OCI-LY7 (cell line): ENCODE data around the gene OR5B17. TPM values are rescaled to one million over a fixed set of nuclear protein-coding genes. Genes with fewer than 3 reads are reported as not detected.

Experiments
- BruUV-seq: library from RNA; stranded (reverse); fragments of 400-500 nt; replicated peaks from 2 replicates; lab custom pipeline; 2021; lab: Mats Ljungman, UMichigan
- CTCF ChIA-PET: fragments of 300-600 bp; sonication (Branson Sonifier 250); formaldehyde crosslinking; loops from one replicate; lab custom pipeline; 2022; ENCODE audit warnings: antibody characterized with exemption; ENCODE audit not compliant: unreplicated experiment; lab: Charles Lee
- POLR2A ChIA-PET: fragments of 300-600 bp; sonication (Branson Sonifier 250); formaldehyde crosslinking; loops from one replicate; lab custom pipeline; 2022; ENCODE audit warnings: antibody characterized with exemption; lab: Charles Lee
- DNase-seq: peaks from one replicate; pipeline ENCODE4 v3.0.0-alpha.2; 2015; ENCODE audit warnings: low spot score
- H2AFZ ChIP-seq: fragments of 200-600 bp; sonication (generic), shearing (Covaris generic); 2 replicates; pipeline ENCODE4 v1.6.1; 2014; ENCODE audit warnings: mild to moderate bottlenecking, antibody characterized with exemption, low read length, moderate library complexity
- H3K27ac ChIP-seq: fragments of 200-600 bp; sonication (generic); 2 replicates; pipeline ENCODE4 v1.5.1; 2014; ENCODE audit warnings: mixed run types, low read depth, mild to moderate bottlenecking, moderate library complexity, low read length, inconsistent platforms; ENCODE audit not compliant: poor library complexity, severe bottlenecking
- H3K36me3 ChIP-seq: fragments of 200-600 bp; sonication (generic); 2 replicates; pipeline ENCODE4 v1.6.1; 2014; ENCODE audit warnings: mild to moderate bottlenecking, antibody characterized with exemption, low read length, moderate library complexity, mixed read lengths; ENCODE audit not compliant: insufficient read depth
- H3K4me1 ChIP-seq: fragments of 200-600 bp; sonication (generic); 2 replicates; pipeline ENCODE4 v1.5.1; 2014; ENCODE audit warnings: mild to moderate bottlenecking, low read length; ENCODE audit not compliant: insufficient read depth, poor library complexity, severe bottlenecking
- H3K4me2 ChIP-seq: fragments of 200-600 bp; sonication (generic); 2 replicates; pipeline ENCODE4 v1.6.1; 2014; ENCODE audit warnings: mild to moderate bottlenecking, low read length
- H3K4me3 ChIP-seq: fragments of 200-600 bp; sonication (generic); 2 replicates; pipeline ENCODE4 v1.5.1; 2014; ENCODE audit warnings: mild to moderate bottlenecking, low read depth, low read length; ENCODE audit not compliant: poor library complexity, severe bottlenecking
- H3K79me2 ChIP-seq: fragments of 200-600 bp; sonication (generic); 2 replicates; pipeline ENCODE4 v1.6.1; 2016; ENCODE audit warnings: low read depth, mild to moderate bottlenecking, low read length, moderate library complexity, mixed read lengths; ENCODE audit not compliant: insufficient read depth
- H3K9me2 ChIP-seq: fragments of 200-600 bp; sonication (generic); 2 replicates; pipeline ENCODE4 v1.6.1; 2016; ENCODE audit warnings: mild to moderate bottlenecking, low read length, mixed read lengths; ENCODE audit not compliant: insufficient read depth
- H3K9me3 ChIP-seq: fragments of 200-600 bp; sonication (generic); 2 replicates; pipeline ENCODE4 v1.6.1; 2014; ENCODE audit warnings: mild to moderate bottlenecking, mixed run types, low read length, mixed read lengths
- H4K20me1 ChIP-seq: fragments of 200-600 bp; sonication (generic); 2 replicates; pipeline ENCODE4 v1.6.1; 2014; ENCODE audit warnings: mild to moderate bottlenecking, antibody characterized with exemption, low read length, moderate library complexity, mixed read lengths; ENCODE audit not compliant: insufficient read depth
- EZH2phosphoT487 ChIP-seq: fragments of 200-600 bp; sonication (generic); IDR thresholded peaks from 2 replicates; pipeline ENCODE4 v1.6.1; 2018; ENCODE audit warnings: low read depth, borderline replicate concordance, mild to moderate bottlenecking, mixed run types, antibody characterized with exemption, low read length, moderate library complexity, mixed read lengths
- intact Hi-C: fragments of 100-400 bp; cut with micrococcal nuclease; formaldehyde crosslinking; loops from one replicate; pipeline ENCODE4 v1.10.0; 2022; ENCODE audit not compliant: unreplicated experiment
- total RNA-seq, 2 experiments: library from RNA; depleted of rRNA in 1 of 2; stranded (reverse); fragments of >200 nt in 1 of 2; shearing (Covaris generic) in 1 of 2; gene quantifications; 2 replicates each; pipeline ENCODE4 v1.2.3, GENCODE V29; 2014 to 2022
- TF ChIP-seq, protein P1 (sequence below): fragments of 200-600 bp; sonication (generic); conservative IDR thresholded peaks from 2 replicates; pipeline ENCODE4 v1.5.1; 2014; ENCODE audit warnings: mild to moderate bottlenecking, antibody characterized with exemption, low read length, moderate library complexity, mixed read lengths

Gene OR5B17
- total RNA-seq, 2 experiments from 2014 or later: not detected

DNA sequence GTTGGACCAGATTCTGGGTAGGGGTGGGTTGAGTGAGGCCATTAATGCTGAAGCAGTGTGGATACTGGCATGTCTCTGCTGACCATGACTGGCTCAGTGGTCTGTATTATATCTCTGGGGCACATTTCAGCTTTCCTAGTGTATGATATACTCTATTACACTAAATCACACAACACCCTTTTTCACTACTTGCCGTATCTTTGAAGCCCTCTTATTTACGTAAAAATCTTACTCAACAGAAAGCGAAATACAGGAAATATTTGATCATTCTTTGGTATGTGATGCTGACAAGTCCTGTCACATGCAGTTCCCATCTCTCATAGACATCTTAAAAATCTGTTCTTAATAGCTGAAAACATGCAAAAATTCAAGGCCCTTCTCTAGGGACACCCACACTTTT is 40.3 kb downstream of the OR5B17 start:
- CTCF ChIA-PET: no interaction called here

DNA sequence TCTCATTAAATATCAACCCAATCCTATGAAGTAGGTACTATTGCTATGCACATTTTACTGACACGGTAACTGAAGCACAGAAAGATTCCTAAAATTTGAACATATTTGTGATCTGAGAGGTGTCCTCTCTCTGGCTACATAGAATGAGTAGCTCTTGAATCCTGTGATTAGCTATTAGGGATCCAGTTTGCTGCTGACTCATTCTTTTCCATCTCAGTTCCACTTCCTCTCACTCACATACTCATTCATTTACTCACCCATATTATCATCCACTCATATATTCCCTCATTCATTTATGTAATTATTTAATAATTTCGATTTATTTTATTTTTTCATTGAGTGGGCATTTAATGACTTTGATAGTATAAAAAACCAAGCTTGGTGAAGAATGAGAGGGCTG is 42.7 kb downstream of the OR5B17 start:
- no TSS peak for BruUV-seq
- no peak for DNase-seq
- no peaks in the 10 kb centered on the region for H4K20me1 ChIP-seq
- TF ChIP-seq EZH2phosphoT487: no peak
- TF ChIP-seq, protein P1, sequence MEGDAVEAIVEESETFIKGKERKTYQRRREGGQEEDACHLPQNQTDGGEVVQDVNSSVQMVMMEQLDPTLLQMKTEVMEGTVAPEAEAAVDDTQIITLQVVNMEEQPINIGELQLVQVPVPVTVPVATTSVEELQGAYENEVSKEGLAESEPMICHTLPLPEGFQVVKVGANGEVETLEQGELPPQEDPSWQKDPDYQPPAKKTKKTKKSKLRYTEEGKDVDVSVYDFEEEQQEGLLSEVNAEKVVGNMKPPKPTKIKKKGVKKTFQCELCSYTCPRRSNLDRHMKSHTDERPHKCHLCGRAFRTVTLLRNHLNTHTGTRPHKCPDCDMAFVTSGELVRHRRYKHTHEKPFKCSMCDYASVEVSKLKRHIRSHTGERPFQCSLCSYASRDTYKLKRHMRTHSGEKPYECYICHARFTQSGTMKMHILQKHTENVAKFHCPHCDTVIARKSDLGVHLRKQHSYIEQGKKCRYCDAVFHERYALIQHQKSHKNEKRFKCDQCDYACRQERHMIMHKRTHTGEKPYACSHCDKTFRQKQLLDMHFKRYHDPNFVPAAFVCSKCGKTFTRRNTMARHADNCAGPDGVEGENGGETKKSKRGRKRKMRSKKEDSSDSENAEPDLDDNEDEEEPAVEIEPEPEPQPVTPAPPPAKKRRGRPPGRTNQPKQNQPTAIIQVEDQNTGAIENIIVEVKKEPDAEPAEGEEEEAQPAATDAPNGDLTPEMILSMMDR: no peak
- H2AFZ ChIP-seq: no peak overlapping the region
- CTCF ChIA-PET: no interaction called here
- H3K27ac ChIP-seq: no peak overlapping the region
- no peaks in the 10 kb centered on the region for H3K4me1 ChIP-seq
- H3K4me3 ChIP-seq: no peak overlapping the region
- H3K9me3 ChIP-seq: no peaks in the 10 kb centered on the region
- no peak overlapping the region for H3K4me2 ChIP-seq
- POLR2A ChIA-PET: no interaction called here
- intact Hi-C loops: no loop called here
- no peaks in the 10 kb centered on the region for H3K36me3 ChIP-seq
- no peaks in the 10 kb centered on the region for H3K9me2 ChIP-seq
- H3K79me2 ChIP-seq: no peaks in the 10 kb centered on the region

More for the DNA sequence above, 40.3 kb downstream of the OR5B17 start:
- Histone ChIP-seq H3K4me2 (no peak overlapping the region), H3K9me2 (no peaks in the 10 kb centered on the region), H3K79me2 (no peaks in the 10 kb centered on the region), H3K4me3 (no peak overlapping the region), H3K27ac (no peak overlapping the region), H3K9me3 (no peaks in the 10 kb centered on the region), H4K20me1 (no peaks in the 10 kb centered on the region), H3K4me1 (no peaks in the 10 kb centered on the region), H2AFZ (no peak overlapping the region), H3K36me3 (no peaks in the 10 kb centered on the region)
- intact Hi-C loops: no loop called here
- no peak for DNase-seq
- POLR2A ChIA-PET: no interaction called here
- TF ChIP-seq, protein P1: no peak
- BruUV-seq: no TSS peak

Other genes starting within 250 kb of the OR5B17 start
- not detected in 2 replicates for gene OR9I1, start 233.5 kb downstream of the OR5B17 start, total RNA-seq (2014; rRNA removed; shearing (Covaris generic))
- not detected in 2 replicates for gene OR9I1, start 233.5 kb downstream of the OR5B17 start, total RNA-seq (2022)
- not detected in 2 replicates for gene OR9Q2, start 170.0 kb downstream of the OR5B17 start, total RNA-seq (2014; rRNA removed; shearing (Covaris generic))
- not detected in 2 replicates for gene OR9Q2, start 170.0 kb downstream of the OR5B17 start, total RNA-seq (2022)
- gene OR1S2, start 154.9 kb downstream of the OR5B17 start, total RNA-seq (2014; rRNA removed; shearing (Covaris generic)): not detected in 2 replicates
- gene OR1S2, start 154.9 kb downstream of the OR5B17 start, total RNA-seq (2022): not detected in 2 replicates
- gene OR1S1, start 146.3 kb downstream of the OR5B17 start, total RNA-seq (2014; rRNA removed; shearing (Covaris generic)): not detected in 2 replicates
- gene OR1S1, start 146.3 kb downstream of the OR5B17 start, total RNA-seq (2022): not detected in 2 replicates
- not detected in 2 replicates for gene OR10Q1, start 130.2 kb downstream of the OR5B17 start, total RNA-seq (2014; rRNA removed; shearing (Covaris generic))
- not detected in 2 replicates for gene OR10Q1, start 130.2 kb downstream of the OR5B17 start, total RNA-seq (2022)
- not detected in 2 replicates for gene OR10W1, start 90.8 kb downstream of the OR5B17 start, total RNA-seq (2014; rRNA removed; shearing (Covaris generic))
- not detected in 2 replicates for gene OR10W1, start 90.8 kb downstream of the OR5B17 start, total RNA-seq (2022)
- gene OR5B3, start 47.8 kb upstream of the OR5B17 start, total RNA-seq (2014; rRNA removed; shearing (Covaris generic)): not detected in 2 replicates
- gene OR5B3, start 47.8 kb upstream of the OR5B17 start, total RNA-seq (2022): not detected in 2 replicates
- not detected in 2 replicates for gene OR5B2, start 69.1 kb upstream of the OR5B17 start, total RNA-seq (2014; rRNA removed; shearing (Covaris generic))
- gene OR5B2, start 69.1 kb upstream of the OR5B17 start, total RNA-seq (2022): not detected in 2 replicates
- not detected in 2 replicates for gene OR5B12, start 83.2 kb upstream of the OR5B17 start, total RNA-seq (2014; rRNA removed; shearing (Covaris generic))
- gene OR5B12, start 83.2 kb upstream of the OR5B17 start, total RNA-seq (2022): not detected in 2 replicates
- gene OR5B21, start 149.0 kb upstream of the OR5B17 start, total RNA-seq (2014; rRNA removed; shearing (Covaris generic)): not detected in 2 replicates
- 0.48 and 0.55 TPM in 2 replicates for gene OR5B21, start 149.0 kb upstream of the OR5B17 start, total RNA-seq (2022)
- 64.1 and 79.3 TPM in 2 replicates for gene LPXN, start 216.8 kb upstream of the OR5B17 start, total RNA-seq (2014; rRNA removed; shearing (Covaris generic))
- 129 and 130 TPM in 2 replicates for gene LPXN, start 216.8 kb upstream of the OR5B17 start, total RNA-seq (2022)
- 36.9 and 38.7 TPM in 2 replicates for gene ZFP91, start 220.0 kb upstream of the OR5B17 start, total RNA-seq (2014; rRNA removed; shearing (Covaris generic))
- 50.9 and 60.5 TPM in 2 replicates for gene ZFP91, start 220.0 kb upstream of the OR5B17 start, total RNA-seq (2022)